Endodermal cell (in vitro differentiated cells): ENCODE results near the gene OR2T11. TPM values are rescaled to one million over a fixed set of nuclear protein-coding genes. Genes with fewer than 3 reads are reported as not detected.
"Not testable (repeated sequence)": the region's sequence is repeated elsewhere in the genome, so short reads cannot be mapped to it uniquely, and the experiment has no call there.

Experiments
- DNase-seq: peaks from one replicate; pipeline ENCODE4 v3.0.0-alpha.2; 2017
- H3K27ac ChIP-seq: 2 replicates; pipeline ENCODE4 v1.5.1; 2013; ENCODE audit warnings: mild to moderate bottlenecking, low read depth, low read length, moderate library complexity
- H3K27me3 ChIP-seq: 2 replicates; pipeline ENCODE4 v1.6.1; 2013; ENCODE audit warnings: mild to moderate bottlenecking, low read length, moderate library complexity; ENCODE audit not compliant: insufficient read depth, control insufficient read depth, poor library complexity, severe bottlenecking
- H3K36me3 ChIP-seq: 2 replicates; pipeline ENCODE4 v1.7.0; 2013; ENCODE audit warnings: mild to moderate bottlenecking, low read length, moderate library complexity; ENCODE audit not compliant: control insufficient read depth, insufficient read depth
- H3K4me1 ChIP-seq: one replicate; pipeline ENCODE4 v1.7.0; 2013; ENCODE audit warnings: low read length; ENCODE audit not compliant: control insufficient read depth, insufficient read depth
- H3K4me3 ChIP-seq: 2 replicates; pipeline ENCODE4 v1.5.1; 2013; ENCODE audit warnings: mild to moderate bottlenecking, low read length, moderate library complexity
- H3K9ac ChIP-seq: 2 replicates; pipeline ENCODE4 v1.6.1; 2013; ENCODE audit warnings: mild to moderate bottlenecking, low read length, moderate library complexity; ENCODE audit not compliant: poor library complexity, severe bottlenecking; ENCODE audit errors: extremely low read depth
- H3K9me3 ChIP-seq: 2 replicates; pipeline ENCODE4 v1.6.1; 2013; ENCODE audit warnings: mild to moderate bottlenecking, low read length, moderate library complexity; ENCODE audit not compliant: control insufficient read depth
- H3K27ac Mint-ChIP-seq: 2 replicates; pipeline ENCODE4 v1.8.0; 2020; ENCODE audit warnings: mixed read lengths
- H3K27me3 Mint-ChIP-seq: 2 replicates; pipeline ENCODE4 v1.8.0; 2021; ENCODE audit warnings: mild to moderate bottlenecking, mixed read lengths; ENCODE audit not compliant: insufficient read depth
- H3K36me3 Mint-ChIP-seq: 2 replicates; pipeline ENCODE4 v1.8.0; 2020; ENCODE audit warnings: low read depth, mixed read lengths
- H3K4me1 Mint-ChIP-seq: 2 replicates; pipeline ENCODE4 v1.8.0; 2020; ENCODE audit warnings: mixed read lengths
- H3K4me3 Mint-ChIP-seq: 2 replicates; pipeline ENCODE4 v1.8.0; 2020; ENCODE audit warnings: mild to moderate bottlenecking, moderate library complexity, mixed read lengths
- H3K9me3 Mint-ChIP-seq: 2 replicates; pipeline ENCODE4 v1.8.0; 2020; ENCODE audit warnings: mild to moderate bottlenecking, mixed read lengths
- WGBS, 2 experiments: methylation state at CpG; one replicate each; pipeline versions ENCODE4 v1.1.5 to v1.1.7; 2013; ENCODE audit warnings: missing lambda C conversion rate in 2 of 2, mixed read lengths in 1 of 2; ENCODE audit not compliant: insufficient coverage in 1 of 2, insufficient read length in 1 of 2; 5-methylcytosine and 5-hydroxymethylcytosine counted together
- long read RNA-seq, 4 experiments: library from polyadenylated mRNA in 2 of 4; library from RNA in 1 of 4; library from capped mRNA in 1 of 4; stranded (forward) in 3 of 4; unstranded in 1 of 4; transcript quantifications; one replicate each; pipeline ENCODE4 v2.0.0, GENCODE V29; 2020 to 2021; ENCODE audit warnings: inconsistent platforms in 1 of 4
- polyA plus RNA-seq, 2 experiments: library from polyadenylated mRNA; stranded (reverse); fragments of 50-300 nt; gene quantifications; one replicate each; pipeline ENCODE4 v1.2.3, GENCODE V29; 2013
- total RNA-seq, 2 donors: library from RNA; stranded (reverse); fragmentation: NEBNext Ultra II Directional in 1 of 2; extraction: Animal tissue kit (Norgen Biotek cat#: 25700) in 1 of 2; gene quantifications; 2 replicates in 1 of 2; 3 replicates in 1 of 2; pipeline ENCODE4 v1.2.1, GENCODE V29; 2021
- TF ChIP-seq, protein P1 (sequence below): fragments of 200-600 bp; sonication (generic); conservative IDR thresholded peaks from 2 replicates; pipeline ENCODE4 v1.5.0; 2021; ENCODE audit warnings: antibody characterized with exemption, mild to moderate bottlenecking

OR2T11 gene, protein sequence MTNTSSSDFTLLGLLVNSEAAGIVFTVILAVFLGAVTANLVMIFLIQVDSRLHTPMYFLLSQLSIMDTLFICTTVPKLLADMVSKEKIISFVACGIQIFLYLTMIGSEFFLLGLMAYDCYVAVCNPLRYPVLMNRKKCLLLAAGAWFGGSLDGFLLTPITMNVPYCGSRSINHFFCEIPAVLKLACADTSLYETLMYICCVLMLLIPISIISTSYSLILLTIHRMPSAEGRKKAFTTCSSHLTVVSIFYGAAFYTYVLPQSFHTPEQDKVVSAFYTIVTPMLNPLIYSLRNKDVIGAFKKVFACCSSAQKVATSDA
- not detected for total RNA-seq
- polyA plus RNA-seq (2013, experiment 1 of 2): not detected
- polyA plus RNA-seq (2013, experiment 2 of 2): not detected
- long read RNA-seq, experiment 1: 0 reads
- long read RNA-seq, experiment 2: 0 reads
- long read RNA-seq, experiment 3: 0 reads
- long read RNA-seq, experiment 4: 0 reads

DNA sequence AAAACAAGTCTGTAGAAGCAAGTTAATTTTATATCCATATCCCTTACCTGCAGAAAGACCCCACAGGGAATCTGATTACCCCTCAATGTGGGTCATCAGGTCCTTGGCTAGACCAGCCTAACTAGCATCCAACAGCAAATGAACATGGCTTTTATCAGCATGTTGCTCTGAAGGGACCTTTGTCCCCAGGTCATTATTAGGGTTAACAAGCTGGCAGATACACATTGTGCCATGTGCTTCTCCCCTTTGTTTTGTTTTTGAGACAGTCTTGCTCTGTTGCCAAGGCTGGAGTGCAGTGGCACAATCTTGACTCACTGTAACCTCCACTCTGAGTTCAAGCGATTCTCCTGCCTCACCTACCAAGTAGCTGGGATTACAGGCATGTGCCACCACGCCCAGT, at the start of gene OR2T11:
TSS of gene OR2T11 (minus strand) at position 101 of the 400 bp plus-strand sequence. CDS start 7,963 bp downstream, outside the sequence.
- not testable (repeated sequence) for DNase-seq, H3K36me3 Mint-ChIP-seq, H3K4me1 Mint-ChIP-seq, H3K4me3 Mint-ChIP-seq, H3K27me3 Mint-ChIP-seq, H3K27ac ChIP-seq, H3K36me3 ChIP-seq, H3K4me3 ChIP-seq, H3K4me1 ChIP-seq, H3K27me3 ChIP-seq, H3K27ac Mint-ChIP-seq, H3K9ac ChIP-seq
- WGBS, 2 experiments: no CpG with 5 or more reads among the region's 2 CpGs
- peaks cover 16% of the 10 kb centered on the region for H3K9me3 ChIP-seq
- H3K9me3 Mint-ChIP-seq: peaks cover 30% of the 10 kb centered on the region

DNA sequence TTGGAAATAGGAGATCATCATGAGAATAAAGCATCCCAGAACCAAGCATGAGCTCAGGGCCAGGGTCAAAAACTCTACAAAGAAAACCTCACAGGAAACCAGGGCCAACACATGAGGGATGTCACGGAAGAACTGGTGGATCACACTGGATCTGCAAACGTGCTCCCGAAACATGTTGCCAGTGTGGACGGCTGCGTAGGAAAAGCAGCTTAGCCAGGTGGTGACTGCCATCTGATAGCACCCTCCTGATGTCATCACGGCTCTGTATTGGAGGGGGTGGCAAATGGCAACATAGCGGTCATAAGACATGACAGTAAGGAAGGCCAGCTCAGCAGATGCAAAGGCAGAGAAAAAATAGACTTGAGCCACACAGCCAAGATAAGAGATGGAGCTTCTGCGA, 46.8 kb upstream of the OR2T11 start:
- H3K9ac ChIP-seq: no peak overlapping the region
- 75 to 78% methylated on average over 8 of the region's 8 CpGs for WGBS, 2 experiments

DNA sequence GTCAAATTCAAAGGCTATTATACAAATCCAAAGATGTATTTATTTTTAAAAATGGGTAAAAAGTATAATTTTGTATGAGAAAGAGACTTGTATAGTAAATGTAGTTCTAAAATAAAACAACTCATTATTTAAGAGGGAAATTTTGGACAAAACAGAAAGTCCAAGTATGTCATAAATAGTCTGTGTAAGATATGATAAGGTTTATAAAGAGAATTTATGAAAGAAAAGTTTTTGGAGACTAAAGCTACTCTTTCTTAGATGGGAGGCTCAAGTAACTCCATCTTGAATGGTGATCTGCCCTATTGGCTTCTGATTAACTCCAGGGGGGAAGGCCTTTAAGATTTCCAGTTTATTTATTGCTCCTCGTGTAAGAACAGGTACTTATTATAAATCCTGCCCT, 35.1 kb upstream of the OR2T11 start:
- Mint-ChIP-seq H3K4me3 (no peak overlapping the region), H3K27ac (no peak overlapping the region), H3K36me3 (no peaks in the 10 kb centered on the region), H3K4me1 (no peaks in the 10 kb centered on the region), H3K9me3 (peaks cover 56% of the 10 kb centered on the region), H3K27me3 (no peaks in the 10 kb centered on the region)
- Histone ChIP-seq H3K4me1 (no peaks in the 10 kb centered on the region), H3K36me3 (no peaks in the 10 kb centered on the region), H3K27ac (no peak overlapping the region), H3K9me3 (peaks cover 64% of the 10 kb centered on the region), H3K9ac (no peak overlapping the region), H3K27me3 (no peaks in the 10 kb centered on the region), H3K4me3 (peak overlapping the region; percentile 60)
- DNase-seq: no peak
- WGBS, 2 experiments: 83% methylated on average over 1 of the region's 1 CpG; no CpG with 5 or more reads in 1 of the 2 experiments
- TF ChIP-seq, protein P1, sequence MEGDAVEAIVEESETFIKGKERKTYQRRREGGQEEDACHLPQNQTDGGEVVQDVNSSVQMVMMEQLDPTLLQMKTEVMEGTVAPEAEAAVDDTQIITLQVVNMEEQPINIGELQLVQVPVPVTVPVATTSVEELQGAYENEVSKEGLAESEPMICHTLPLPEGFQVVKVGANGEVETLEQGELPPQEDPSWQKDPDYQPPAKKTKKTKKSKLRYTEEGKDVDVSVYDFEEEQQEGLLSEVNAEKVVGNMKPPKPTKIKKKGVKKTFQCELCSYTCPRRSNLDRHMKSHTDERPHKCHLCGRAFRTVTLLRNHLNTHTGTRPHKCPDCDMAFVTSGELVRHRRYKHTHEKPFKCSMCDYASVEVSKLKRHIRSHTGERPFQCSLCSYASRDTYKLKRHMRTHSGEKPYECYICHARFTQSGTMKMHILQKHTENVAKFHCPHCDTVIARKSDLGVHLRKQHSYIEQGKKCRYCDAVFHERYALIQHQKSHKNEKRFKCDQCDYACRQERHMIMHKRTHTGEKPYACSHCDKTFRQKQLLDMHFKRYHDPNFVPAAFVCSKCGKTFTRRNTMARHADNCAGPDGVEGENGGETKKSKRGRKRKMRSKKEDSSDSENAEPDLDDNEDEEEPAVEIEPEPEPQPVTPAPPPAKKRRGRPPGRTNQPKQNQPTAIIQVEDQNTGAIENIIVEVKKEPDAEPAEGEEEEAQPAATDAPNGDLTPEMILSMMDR: no peak

More for the DNA sequence above, 46.8 kb upstream of the OR2T11 start:
- peaks cover 68% of the 10 kb centered on the region for H3K9me3 Mint-ChIP-seq
- Histone ChIP-seq H3K9me3 (peaks cover 69% of the 10 kb centered on the region), H3K4me1 (no peaks in the 10 kb centered on the region), H3K36me3 (no peaks in the 10 kb centered on the region), H3K27ac (no peak overlapping the region), H3K4me3 (no peak overlapping the region), H3K27me3 (no peaks in the 10 kb centered on the region)
- TF ChIP-seq, protein P1: no peak
- no peaks in the 10 kb centered on the region for H3K36me3 Mint-ChIP-seq
- DNase-seq: no peak
- no peak overlapping the region for H3K4me3 Mint-ChIP-seq
- no peaks in the 10 kb centered on the region for H3K4me1 Mint-ChIP-seq
- no peak overlapping the region for H3K27ac Mint-ChIP-seq
- no peaks in the 10 kb centered on the region for H3K27me3 Mint-ChIP-seq

DNA sequence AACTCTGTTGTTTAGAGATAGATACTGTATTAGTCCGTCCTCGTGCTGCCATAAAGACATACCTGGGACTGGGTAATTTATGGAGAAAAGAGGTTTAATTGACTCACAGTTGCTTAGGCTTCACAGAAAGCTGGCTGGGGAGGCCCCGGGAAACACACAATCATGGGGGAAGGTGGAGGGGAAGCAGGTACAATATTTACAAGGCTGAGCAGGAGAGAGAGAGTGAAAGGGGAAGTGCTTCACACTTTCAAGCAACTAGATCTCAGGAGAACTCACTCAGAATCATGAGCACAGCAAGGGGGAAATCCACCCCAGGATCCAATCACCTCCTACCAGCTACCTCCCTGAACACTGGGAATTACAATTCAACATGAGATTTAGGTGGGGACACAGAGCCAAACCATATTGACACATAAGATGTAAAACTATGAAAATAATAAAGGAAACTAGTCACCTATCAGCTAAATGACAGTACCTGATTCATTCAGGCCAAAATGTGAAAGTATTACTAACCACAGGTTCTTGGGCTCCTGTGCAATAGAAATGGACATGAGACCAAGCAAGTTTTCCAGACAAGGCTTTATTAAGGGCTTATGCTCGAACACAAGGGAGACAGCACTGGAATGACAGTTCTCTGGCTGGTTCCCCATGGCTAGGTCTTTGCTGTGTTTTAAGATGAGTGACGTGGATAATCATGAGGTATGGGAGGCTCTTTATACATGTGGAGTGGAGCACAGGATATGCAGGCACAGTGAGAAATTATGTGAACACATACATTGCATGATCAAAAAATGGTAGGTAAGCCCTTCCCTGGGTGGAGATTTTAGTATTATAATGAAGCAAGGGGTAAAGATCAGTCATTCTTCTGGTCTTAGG, 28.8 kb upstream of the OR2T11 start:
- H3K27ac ChIP-seq, H3K4me1 Mint-ChIP-seq, H3K4me3 Mint-ChIP-seq, H3K4me1 ChIP-seq, H3K36me3 Mint-ChIP-seq, DNase-seq, H3K4me3 ChIP-seq, H3K27ac Mint-ChIP-seq, H3K36me3 ChIP-seq, H3K27me3 ChIP-seq, H3K9ac ChIP-seq, H3K27me3 Mint-ChIP-seq: not testable (repeated sequence)
- peaks cover 82% of the 10 kb centered on the region for H3K9me3 Mint-ChIP-seq
- peaks cover 37% of the 10 kb centered on the region for H3K9me3 ChIP-seq
- WGBS, 2 experiments: 67 to 81% methylated on average over 4 to 5 of the region's 5 CpGs

DNA sequence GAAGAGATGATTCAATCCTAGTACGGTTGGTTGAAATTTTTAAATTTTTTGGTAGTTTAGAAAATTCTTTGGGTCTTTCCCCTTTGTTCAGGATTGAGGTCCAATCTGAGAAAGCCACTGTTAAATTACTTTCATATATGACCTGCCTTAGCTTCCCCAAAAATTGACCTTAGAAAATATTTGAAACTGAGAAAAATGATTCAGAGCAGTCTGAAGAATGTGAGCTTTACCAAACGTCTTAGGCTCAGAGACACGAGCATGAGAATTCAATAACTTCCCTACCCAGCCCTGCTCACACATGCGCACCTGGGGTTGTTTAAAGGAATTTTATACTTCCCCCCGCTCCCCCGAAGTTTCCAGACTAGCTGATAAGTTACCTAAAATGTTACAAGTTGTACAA, 21.9 kb upstream of the OR2T11 start:
- H3K27ac Mint-ChIP-seq: not testable (repeated sequence)
- 90% methylated on average over 2 of the region's 6 CpGs; no CpG with 5 or more reads in 1 of the 2 experiments for WGBS, 2 experiments

More for the DNA sequence above, 21.9 kb upstream of the OR2T11 start:
- not testable (repeated sequence) for DNase-seq, H3K27ac ChIP-seq, H3K4me3 Mint-ChIP-seq, H3K36me3 Mint-ChIP-seq, H3K27me3 ChIP-seq, H3K36me3 ChIP-seq, H3K27me3 Mint-ChIP-seq, H3K4me1 ChIP-seq, H3K4me1 Mint-ChIP-seq, H3K4me3 ChIP-seq, H3K9ac ChIP-seq
- H3K9me3 ChIP-seq: peaks cover 17% of the 10 kb centered on the region
- H3K9me3 Mint-ChIP-seq: peaks cover 52% of the 10 kb centered on the region
